T-helper 22 cell (primary cell): ENCODE results near the gene GFRA1.

Source experiments
- DNase-seq: peaks from one replicate; pipeline ENCODE4 v3.0.0-alpha.2; 2020; ENCODE audit warnings: low read depth

GFRA1 gene

DNA sequence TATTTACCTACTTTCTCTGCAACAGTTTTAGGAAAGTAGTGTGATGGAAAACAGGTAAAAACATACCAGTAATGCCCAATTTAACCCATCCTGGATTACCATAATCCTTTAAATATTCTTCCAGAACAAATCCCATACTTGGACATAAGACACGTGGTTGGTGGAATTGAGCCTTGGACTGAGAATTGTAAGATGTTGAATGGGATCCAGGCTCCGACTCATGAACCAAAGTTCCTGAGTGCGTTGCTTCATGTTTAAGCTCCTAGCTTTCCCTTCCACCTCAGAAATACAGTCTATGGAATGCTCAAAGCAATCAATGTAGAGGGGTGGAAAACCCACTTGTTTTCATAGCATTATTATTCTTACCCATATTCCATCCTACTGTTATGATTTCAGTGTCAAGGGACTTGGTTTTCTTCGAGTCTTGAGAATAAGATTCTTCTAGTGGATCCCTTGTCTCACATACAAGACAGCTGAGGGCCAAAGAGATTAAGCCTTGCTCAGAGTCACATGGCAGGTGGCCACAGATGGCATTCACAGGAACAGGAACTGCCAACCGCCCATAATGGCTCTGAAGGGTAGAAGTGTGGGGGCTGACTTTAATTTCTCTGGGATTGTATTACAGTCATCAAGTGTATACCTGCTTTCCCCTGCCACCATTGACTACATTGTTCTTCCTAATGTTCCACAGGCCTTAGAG, 171.2 kb downstream of the GFRA1 start:
- DNase-seq, result no peak

DNA sequence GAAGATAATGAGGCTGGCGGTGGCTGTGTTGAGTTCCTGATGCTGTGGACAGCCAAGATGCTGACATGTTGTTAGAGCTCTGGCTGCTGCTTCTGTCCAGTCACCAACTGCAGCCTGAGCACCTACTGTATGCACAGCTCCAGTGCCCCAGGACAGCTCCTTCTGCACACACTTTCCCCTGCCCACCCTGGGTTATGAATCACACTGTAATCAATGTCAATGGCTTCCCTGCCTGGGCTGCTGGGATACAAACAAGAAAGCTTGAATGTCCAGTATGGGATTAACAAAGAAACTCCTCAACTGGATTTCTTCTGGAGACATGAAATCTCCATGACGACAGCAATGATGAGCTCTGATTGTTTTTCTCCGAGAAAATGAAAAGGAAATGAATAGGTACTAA, 172.0 kb downstream of the GFRA1 start:
- DNase-seq, result no peak

DNA sequence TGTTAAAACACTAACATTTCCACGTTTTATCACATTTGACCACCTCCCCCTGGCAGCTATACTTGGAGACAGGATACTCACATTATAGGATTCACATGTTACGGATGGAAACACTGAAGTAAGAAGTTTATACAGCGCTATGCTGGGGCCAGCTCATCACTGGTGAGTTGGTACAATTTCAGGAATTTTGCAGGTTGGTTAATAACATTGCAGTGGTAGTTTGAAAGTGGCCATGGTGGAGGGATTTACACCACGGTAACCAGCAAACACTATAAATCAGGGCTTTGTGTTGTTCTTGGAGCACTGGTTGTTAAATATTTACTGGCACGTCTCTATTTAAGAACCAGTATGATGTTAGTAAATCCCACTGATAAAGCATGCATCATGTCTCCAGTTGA, 174.0 kb downstream of the GFRA1 start:
- no peak for DNase-seq

DNA sequence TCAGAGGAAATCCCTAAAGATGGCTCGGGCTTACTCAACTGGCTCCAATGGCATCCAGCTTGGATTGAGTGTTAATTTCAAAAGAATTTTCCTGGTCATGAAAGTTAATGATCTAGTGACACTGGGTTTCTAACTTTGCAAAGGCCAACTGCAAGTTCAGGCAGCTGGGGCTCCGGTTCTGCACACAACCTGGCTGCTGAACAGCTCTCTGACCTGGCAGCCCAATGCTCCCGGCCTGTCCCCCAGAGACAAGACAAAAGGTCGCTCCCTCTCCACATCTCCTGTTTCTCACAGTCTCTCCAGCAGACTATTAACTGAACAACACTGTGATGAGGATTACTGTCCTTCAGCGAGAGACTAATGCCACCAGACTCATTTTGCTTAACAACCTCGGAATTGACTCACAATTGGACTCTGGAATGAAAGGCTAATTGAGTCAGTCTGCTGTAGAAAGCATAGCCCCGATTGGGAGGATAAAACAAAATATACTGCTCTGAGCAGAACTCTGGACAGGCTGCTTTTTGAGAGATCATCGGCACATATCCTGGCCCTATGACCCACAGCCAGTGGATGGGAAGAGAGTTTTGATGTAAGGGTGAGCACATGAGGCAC, 174.5 kb downstream of the GFRA1 start:
- DNase-seq, result no peak

DNA sequence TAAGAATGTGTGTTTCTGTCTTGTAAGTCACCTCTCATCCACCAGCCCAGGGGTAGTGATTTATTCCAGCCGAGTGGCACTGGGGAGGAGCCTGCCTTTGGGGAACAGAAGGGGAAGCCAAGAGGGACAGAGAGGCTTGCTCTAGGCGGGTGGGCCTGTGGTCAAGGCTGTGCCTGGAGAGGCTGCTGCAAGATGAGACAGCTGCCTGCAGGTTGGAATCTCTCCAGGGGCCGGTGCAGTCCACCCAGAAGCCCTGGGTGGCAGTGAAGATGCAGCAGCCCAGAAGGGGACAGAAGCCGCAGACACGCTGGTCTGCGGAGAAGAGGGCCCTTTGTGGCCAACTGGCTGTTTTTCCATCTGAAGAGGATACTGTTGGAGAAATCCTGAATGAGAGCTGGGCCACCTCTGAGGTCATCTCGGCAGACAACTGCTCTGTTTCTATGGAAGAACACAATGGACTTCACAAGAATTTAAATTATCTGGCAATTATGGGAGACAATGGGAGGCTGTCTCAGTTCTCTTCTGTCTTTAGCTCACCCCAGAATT, 175.7 kb downstream of the GFRA1 start:
- no peak for DNase-seq

DNA sequence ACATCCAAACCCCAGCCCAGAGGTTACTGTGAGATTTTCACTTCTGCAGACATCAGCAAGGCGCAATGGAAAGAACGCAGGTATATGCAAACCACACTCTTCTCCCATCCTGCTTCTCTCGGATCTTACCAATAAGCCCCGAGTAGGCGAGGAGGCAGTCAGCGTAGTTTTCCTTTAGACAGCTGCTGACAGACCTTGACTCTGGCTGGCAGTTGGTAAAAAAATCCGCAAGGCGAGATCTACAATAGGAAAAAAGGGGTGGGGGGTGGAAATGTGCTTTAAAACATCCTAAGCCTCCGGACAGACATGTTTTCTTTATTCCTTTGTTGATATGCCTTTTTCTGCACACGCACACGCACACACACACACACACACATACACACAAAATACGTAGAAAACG, 176.5 kb downstream of the GFRA1 start:
- DNase-seq, result no peak

DNA sequence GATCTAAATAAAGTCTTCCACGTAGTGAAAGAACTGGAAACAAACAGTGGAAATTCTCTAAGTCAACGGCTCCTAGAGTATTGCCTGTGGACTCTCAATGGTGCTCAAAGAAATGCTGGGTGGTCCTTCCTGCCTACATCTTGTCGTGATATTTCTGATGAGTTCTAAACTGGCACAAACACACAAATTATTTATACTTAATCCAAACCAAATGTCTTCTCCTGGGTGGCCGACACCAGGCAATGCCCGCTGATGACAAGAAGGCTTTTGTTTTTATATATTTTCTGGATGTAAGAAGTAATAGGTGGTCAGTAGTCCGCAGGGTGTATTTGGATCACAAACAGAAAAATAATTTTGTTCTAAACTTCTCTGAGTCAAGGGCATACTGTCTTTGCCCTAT, 178.7 kb downstream of the GFRA1 start:
- DNase-seq, result no peak

DNA sequence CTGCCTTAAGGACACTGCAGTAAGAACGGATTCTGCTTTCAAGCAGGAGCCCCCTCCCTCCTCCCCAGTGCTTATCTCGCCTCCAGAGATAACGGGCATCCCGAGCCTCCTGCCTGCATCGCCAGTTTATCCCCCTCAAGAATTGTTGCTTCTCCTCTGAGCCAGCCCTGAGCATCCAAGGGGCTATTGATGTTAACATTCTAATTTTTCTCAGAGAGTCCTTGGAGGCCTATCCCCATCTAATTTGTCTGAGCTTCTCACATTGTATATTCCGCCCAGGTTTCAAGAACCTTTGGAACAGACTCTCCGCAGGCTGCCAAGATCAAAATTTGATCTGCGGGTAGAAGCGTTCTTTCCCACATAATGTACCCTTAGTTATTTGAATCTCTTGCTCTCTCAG, 180.0 kb downstream of the GFRA1 start:
- no peak for DNase-seq

DNA sequence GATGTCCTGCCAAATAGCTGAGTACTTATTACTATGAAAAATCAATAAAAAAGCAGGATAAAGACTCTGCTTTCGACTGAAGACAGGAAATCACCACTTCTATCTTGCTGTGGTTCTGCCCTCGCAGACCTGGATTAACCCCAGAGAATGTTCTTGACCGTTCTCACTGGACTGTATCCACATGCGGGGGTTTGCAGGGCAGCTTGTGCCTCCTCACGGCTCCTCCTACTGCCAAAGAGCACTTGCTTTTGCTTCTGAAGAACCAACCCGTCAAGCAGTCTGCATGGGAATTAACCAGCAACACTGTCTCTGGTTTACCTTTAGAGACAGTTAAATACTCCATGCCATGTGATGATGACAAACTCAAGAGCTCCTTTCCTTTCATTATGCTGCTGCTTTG, 184.0 kb downstream of the GFRA1 start:
- no peak for DNase-seq

DNA sequence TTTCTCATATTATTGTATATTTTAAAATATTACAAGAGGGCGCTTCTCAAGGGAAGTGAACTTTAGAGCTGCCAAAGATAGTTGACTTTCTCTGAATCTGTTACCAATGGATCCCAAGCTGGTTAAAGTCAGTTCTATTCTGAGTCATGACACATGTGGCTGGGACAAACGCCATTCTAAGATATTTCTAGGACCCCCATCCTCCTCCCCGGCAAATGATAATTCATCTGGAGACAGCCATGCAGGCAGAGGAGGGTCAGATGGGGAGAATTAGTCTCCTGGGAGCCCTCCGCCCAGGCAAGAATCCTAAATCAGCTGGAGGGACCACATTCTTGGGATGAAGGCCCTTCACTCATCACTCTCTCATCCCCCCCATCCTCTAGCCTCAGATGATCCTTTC, 187.7 kb downstream of the GFRA1 start:
- DNase-seq, result no peak

DNA sequence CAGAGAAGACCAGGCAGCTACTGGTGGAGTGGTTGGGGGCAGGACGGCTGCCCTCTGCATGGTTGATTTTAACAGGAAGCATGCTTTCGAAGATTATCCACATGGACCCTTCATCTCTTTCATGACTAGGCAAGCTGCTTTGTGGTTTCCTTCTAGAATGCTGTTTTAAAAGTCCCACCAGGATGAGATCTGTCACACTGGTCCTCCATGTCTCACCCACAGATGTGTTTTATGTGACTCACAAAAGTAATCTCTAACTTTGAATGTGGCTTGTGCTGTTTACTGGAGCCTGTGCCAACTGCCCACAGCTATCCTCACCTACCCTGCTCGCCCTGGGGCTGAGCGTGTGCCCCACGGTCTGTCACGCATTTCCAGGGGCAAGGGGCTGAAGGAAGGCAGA, 188.8 kb downstream of the GFRA1 start:
- no peak for DNase-seq

DNA sequence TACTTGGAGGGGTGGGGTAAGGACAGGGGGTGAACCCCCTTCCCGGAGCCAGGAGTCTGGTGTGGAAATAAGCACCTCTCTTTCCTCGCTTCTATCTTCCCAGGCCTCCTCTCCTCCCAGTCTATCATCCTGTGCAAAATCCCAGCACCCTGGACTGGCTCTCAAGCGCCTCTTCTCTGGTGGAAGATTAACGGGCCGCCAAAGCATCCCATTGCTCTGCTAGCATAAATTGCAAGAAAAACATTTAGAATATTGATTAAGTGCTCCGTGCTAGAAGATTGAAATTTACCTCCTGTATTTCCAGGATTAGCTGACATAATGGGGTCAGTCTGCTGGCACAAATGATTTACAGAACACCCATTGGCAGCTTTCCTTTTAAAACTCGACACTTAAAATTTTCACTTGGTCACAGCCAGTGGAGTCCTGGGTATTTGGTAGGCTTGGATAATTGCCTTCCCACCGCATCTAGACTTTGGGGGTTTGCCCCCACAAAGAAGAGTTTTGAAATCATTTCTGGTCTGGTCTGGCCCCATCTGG, 189.7 kb downstream of the GFRA1 start:
- DNase-seq, result no peak

DNA sequence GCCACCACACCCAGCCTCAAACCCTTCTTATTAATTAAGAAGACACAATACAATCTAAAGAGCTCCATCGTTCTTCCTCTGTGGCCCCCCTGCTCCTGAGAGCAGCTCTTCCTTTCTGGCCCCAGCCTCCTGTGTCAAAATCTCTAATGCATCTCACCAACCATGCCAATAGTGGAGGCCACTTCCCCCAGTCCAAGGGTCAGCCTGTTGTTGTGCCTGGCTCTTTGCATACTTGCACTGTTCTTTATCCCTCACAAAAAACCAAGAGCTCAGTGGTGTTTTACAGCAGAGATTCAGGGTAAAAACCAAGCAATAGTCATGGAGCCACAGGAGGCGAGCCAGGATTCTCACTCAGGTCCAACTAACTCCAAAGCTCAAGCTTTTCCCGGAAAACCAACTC, 190.2 kb downstream of the GFRA1 start:
- DNase-seq, result no peak

DNA sequence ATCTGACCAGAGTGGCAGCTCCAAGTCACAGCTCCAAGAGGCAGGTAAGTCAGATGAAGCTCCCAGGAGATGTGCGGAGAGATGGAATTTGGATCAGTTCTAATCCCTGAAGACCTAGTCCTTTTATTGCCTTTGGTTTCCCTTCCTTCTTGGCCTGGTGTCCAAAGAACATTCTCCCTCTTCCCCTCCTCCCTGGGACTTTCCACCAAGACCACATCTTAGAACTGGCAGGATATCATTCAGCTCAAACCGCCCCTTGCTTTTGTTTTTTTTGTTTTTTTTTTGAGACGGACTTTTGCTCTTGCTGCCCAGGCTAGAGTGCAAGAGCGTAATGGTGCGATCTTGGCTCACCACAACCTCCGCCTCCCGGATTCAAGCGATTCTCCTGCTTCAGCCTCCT, 190.8 kb downstream of the GFRA1 start:
- DNase-seq, result no peak

DNA sequence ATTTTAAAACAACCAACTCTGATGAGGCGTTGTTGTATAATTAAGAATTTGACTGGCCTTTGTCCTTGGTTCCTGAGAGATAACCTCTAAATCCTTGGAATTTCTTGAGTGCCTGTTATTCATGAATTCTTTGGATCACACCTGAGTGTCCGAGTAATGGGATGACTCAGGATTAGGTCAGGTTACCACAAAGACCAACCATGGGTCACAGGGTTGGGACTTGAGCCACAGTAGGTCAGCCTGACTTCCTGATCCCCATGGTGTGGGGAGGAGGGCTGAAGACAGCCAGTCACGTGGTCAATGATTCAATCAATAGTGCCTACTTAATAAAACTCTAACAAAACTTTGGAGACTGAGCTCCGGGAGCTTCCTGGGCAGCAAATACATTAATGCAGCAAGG, 192.5 kb downstream of the GFRA1 start:
- DNase-seq, result no peak

DNA sequence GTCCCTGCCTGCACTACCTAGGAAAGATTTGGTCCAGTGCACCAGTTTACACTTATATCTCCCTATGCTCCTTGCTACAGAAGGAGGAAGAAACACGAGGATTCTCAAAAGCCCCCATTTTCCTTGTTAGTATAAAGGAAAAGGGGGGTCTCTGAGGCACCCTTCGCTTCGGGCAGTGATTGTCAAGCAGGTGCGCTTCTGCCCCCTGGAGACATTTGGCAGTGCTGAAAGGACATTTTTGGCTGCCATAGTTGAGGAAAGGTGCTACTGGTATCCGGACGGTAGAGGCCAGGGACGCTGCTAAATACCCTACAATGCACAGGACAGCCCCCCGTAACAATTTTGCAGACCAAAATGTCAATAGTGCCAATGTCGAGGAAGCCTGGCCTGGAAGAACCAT, 193.7 kb downstream of the GFRA1 start:
- DNase-seq, result no peak

DNA sequence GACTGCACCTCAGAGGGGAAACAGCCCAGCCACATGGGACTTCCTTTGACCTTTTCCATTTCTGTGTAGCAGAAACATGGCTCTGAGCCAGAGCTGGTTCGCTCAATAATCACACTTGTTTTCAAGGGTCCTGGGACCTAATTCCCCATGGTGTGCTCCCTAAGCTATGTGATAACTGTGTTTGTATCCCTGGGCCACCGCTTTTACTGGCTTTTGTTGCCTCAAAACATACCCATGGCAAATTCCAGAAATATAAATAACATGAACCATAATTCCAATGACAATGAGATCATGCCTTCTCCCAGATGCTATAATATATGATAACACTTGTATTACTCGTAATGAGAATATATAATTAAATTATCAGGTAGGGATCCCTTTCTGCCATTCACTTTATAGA, 196.4 kb downstream of the GFRA1 start:
- no peak for DNase-seq

DNA sequence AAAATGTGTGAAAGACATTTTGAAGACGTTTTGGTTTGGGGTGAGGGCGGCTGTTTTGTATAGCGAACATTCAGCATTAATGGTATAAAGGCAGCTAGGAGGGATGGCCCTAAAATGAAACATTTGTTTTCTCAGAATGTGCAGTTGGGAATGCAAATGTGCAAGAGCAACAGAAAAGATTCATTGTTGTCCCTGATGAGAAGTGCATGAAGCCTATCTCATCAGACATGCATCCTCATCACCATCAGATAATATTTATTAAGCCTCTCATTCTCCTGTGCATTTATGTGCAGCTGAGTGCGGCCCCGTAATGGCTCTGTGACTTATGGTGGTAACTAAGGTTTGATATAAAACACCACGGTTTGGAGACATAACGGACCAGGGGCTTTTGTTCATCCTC, 199.5 kb downstream of the GFRA1 start:
- no peak for DNase-seq

DNA sequence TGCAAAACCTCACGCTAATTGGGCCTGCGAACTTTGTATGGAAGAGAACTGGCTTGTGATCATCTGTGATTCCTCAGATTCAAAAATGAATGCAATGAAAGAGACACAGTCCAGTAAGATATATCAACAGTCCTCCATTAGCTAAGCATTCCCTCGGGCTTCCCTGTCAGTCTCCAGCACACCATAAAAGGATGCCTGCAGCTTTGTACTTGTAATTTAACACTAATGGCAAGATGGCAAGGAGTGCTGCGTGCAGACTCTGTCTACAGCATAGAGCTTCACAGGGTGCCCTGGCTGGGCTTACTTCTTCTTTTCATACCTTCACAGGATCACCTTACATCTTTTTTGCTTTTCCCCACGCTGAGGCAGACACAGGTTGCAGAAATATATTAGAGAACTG, 200.0 kb downstream of the GFRA1 start:
- no peak for DNase-seq

DNA sequence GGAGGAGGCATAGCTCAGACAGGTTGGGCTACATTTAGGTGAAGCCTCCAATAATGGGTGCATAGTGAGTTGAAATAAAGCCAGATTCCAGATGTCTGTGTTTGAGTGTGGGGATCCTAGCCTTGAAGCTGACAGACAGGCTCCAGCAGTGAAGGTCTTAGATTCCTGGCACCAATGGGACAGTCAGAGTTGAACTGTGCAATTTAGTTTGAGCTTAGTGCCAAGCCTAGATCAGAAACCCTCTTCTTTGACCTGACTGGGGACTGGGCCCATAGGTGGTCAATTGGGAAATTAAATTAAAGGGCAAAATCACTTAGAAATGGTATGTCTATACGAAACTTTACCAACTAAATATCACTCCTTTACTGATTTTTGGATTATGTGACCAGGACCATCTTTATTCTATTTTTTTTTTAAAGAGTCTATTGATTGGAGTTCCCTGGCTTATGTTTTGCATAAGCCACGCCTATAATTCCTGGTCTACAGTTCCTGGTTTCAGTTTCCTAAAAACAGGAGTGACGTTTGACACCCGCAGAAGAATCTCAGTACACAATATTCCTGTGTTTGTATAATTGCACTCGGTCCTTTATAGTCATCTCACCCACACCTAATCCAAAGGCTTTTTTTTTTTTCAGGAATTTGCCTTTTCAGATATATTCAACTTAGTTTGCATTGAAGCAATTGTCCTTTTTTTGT, 201.4 kb downstream of the GFRA1 start:
- no peak for DNase-seq

DNA sequence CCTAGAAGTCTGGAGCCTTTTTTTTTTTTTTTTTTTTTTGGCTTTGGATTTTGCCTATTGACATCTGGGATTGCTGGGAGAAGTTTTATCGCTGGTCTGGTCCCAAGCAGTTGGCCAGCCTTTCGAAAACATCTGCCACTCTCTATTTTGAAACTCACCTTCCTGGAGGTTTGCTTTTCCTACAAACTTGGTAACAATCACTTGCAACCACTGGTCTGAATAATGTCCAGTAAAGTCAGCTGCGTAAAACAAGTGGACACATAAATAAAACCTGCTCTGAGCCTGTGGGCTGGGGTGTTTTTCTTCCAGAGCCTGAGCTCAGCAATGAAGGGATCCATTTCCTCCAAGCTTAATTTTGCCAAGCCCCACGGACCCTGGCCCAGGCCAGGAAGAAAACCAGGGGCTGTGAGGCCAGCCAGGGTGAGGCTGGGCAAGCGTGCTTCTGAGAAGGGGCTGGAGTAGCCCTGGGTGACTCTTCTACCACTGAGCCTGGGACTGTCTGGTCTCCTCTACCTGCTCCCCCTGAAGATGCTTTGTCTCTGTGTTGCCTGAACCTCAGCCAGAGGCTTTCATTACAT, 202.2 kb downstream of the GFRA1 start:
- DNase-seq, result no peak

DNA sequence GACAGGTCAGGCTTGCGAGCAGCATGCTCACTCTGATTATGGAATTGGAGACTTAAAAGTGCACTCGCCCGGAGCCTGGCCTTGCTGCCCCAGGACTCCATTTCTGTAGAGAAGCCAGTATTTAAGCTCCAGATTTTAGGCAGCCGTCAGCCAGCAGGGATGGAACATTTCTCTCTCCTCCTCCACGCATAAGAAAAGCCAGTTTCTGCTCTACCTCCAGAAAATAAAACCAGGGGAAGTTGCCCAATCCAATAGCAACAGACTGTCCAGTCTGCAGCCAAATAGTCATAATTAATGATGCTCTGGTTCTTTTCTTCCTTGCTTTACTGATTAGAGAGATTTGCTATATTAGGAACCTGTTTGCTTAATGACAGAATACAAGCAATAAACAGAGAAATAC, 203.2 kb downstream of the GFRA1 start:
- DNase-seq, result no peak

DNA sequence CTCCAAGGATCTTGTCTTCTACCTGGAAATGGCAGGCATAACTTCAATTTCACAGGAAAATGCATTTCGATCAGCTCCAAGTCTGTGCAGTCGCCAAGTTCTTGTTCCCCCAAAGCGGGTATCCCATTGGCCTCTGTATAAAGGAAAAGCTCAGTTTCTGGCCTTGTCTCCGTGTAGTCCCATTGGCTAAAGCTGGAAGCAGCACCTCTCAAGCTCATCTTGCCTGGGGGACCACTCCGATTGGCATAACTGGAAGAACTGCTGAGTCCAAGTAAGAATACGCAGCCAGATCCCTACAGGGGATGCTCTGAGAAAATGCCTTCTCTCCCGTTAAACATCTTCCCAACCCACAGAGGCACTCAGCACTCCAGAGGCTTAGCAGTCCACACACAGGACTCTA, 205.2 kb downstream of the GFRA1 start:
- no peak for DNase-seq
